Lower leg skin (tissue), 4 donors: ENCODE data around the gene FDX1. TPM values are rescaled to one million over a fixed set of nuclear protein-coding genes. Genes with fewer than 3 reads are reported as not detected.
"Not testable (repeated sequence)": the region's sequence is repeated elsewhere in the genome, so short reads cannot be mapped to it uniquely, and the experiment has no call there.

Source experiments
- DNase-seq, 2 donors: peaks; one replicate each; pipeline ENCODE4 v3.0.0-alpha.2; 2019; ENCODE audit warnings: low spot score in 2 of 2
- H3K4me3 ChIP-seq: fragments of 200-600 bp; sonication (generic); 2 replicates; pipeline ENCODE4 v1.5.1; 2017; ENCODE audit warnings: mild to moderate bottlenecking, low read depth; ENCODE audit not compliant: poor library complexity, severe bottlenecking
- POLR2A ChIP-seq, 2 donors: fragments of 450-650 bp; IDR thresholded peaks; one replicate each; pipeline ENCODE4 v1.6.1; 2016 to 2017; ENCODE audit warnings: antibody characterized with exemption in 2 of 2, mild to moderate bottlenecking in 1 of 2, moderate library complexity in 1 of 2
- WGBS, 2 donors: methylation state at CpG; one replicate each; pipeline ENCODE4 v1.1.5; 2018; 5-methylcytosine and 5-hydroxymethylcytosine counted together
- intact Hi-C: fragments of 100-400 bp; cut with DNase I; formaldehyde crosslinking; loops from one replicate; pipeline ENCODE4 v1.15.0; 2023; ENCODE audit warnings: low total_unique reads
- total RNA-seq, 4 donors: library from RNA; depleted of rRNA; stranded (reverse); fragments of >200 nt; gene quantifications; one replicate each; pipeline ENCODE4 v1.1.0, GENCODE V29; 2016
- TF ChIP-seq, protein P1 (sequence below), 3 donors: fragments of 450-650 bp; IDR thresholded peaks; one replicate each; pipeline ENCODE4 v1.5.1; 2016; ENCODE audit warnings: antibody characterized with exemption in 3 of 3, mild to moderate bottlenecking in 3 of 3, moderate library complexity in 2 of 3

The FDX1 gene
- total RNA-seq, 4 donors from 2014 or later = 11.1 to 13.8 (median 12.5) TPM

DNA sequence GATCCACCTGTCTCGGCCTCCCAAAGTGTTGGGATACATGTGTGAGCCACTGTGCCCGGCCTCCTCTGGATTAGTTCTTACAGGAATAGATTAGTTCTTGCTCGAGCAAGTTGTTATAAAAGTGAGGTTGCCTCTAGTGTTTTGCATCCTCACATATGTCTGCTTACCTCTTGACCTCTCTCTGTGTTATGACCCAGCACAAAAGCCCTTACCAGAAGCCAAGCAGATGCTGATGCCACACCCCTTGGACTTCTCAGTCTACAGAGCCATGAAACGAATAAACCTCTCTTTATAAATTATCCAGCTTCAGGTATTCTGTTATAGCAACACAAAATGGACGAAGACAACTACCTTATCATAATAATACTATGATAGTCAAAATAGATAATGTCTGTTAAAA is 22.4 kb upstream of the FDX1 start:
- no peak for TF ChIP-seq POLR2A (IDR thresholded peaks at IDR 0.05)
- WGBS, 2 donors = 90 to 91% methylated on average over 5 of the region's 5 CpGs
- intact Hi-C loops = no loop called here
- no peak overlapping the region for H3K4me3 ChIP-seq
- no peak for DNase-seq

DNA sequence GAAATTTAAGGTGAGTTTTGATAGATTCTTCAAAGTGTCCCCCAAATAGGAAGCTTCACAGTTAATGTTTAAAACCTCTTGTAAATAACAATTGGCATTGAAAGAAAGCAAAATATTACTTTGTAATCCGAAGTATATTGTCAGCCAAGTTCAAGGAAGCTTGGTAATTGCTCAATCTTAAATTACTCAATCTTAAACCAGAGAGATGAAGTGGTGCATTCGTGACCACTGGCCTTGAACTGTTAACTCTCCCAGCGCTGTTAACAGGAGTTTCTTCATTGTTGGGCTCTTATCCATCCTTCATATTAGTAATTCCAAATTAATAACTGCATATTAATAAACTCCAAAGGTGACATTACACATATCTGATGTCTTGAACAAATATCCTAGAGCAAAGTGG is 20.6 kb upstream of the FDX1 start:
- intact Hi-C loops = no loop called here
- no peak overlapping the region for H3K4me3 ChIP-seq
- no peak for DNase-seq
- WGBS, 2 donors = 31 to 36% methylated on average over 3 of the region's 3 CpGs
- TF ChIP-seq, protein P1, sequence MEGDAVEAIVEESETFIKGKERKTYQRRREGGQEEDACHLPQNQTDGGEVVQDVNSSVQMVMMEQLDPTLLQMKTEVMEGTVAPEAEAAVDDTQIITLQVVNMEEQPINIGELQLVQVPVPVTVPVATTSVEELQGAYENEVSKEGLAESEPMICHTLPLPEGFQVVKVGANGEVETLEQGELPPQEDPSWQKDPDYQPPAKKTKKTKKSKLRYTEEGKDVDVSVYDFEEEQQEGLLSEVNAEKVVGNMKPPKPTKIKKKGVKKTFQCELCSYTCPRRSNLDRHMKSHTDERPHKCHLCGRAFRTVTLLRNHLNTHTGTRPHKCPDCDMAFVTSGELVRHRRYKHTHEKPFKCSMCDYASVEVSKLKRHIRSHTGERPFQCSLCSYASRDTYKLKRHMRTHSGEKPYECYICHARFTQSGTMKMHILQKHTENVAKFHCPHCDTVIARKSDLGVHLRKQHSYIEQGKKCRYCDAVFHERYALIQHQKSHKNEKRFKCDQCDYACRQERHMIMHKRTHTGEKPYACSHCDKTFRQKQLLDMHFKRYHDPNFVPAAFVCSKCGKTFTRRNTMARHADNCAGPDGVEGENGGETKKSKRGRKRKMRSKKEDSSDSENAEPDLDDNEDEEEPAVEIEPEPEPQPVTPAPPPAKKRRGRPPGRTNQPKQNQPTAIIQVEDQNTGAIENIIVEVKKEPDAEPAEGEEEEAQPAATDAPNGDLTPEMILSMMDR (IDR thresholded peaks at IDR 0.05) = no peak
- no peak for TF ChIP-seq POLR2A (IDR thresholded peaks at IDR 0.05)

DNA sequence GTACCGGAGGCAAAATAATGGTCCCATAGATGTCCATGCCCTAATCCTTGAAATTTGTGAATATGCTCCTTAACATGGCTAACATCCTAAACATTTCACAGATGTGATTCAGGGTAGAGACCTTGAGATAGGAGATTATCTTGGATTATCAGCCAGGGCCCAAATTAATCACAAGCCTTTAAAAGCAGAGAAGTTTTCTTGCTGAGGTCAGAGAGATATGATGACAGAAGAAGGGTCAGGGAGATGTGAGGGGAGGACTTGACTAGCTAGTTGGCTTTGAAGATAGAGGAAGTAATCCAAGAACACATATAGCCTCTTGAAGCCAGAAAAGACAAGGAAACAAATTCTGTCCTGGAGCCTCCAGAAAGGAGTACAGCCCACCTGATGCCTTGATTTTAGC is 19.1 kb upstream of the FDX1 start:
- intact Hi-C loops = no loop called here
- no peak overlapping the region for H3K4me3 ChIP-seq
- 89 to 97% methylated on average over 1 of the region's 1 CpG for WGBS, 2 donors
- TF ChIP-seq POLR2A (IDR thresholded peaks at IDR 0.05) = no peak
- TF ChIP-seq, protein P1 (IDR thresholded peaks at IDR 0.05) = no peak
- no peak for DNase-seq

DNA sequence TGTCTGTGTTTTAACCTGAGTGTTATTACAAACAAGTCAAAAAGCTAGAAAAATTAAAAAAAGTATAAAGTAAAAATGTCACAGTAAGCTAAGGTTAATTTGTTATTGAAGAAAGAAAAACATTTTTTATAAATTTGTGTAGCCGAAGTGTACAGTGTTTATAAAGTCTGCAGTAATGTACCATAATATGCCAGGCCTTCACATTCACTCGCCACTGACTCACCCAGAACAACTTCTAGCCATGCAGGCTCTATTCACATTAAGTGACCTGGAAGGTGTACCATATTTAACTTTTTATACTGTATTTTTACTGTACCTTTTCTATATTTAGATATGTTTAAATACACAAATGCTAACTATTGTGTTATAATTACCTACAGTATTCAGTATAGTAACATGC is 14.7 kb upstream of the FDX1 start:
- no peak for DNase-seq
- intact Hi-C loops = no loop called here
- WGBS, 2 donors = 96% methylated on average over 2 of the region's 2 CpGs
- no peak overlapping the region for H3K4me3 ChIP-seq
- TF ChIP-seq, protein P1 (IDR thresholded peaks at IDR 0.05) = no peak
- TF ChIP-seq POLR2A (IDR thresholded peaks at IDR 0.05) = no peak

DNA sequence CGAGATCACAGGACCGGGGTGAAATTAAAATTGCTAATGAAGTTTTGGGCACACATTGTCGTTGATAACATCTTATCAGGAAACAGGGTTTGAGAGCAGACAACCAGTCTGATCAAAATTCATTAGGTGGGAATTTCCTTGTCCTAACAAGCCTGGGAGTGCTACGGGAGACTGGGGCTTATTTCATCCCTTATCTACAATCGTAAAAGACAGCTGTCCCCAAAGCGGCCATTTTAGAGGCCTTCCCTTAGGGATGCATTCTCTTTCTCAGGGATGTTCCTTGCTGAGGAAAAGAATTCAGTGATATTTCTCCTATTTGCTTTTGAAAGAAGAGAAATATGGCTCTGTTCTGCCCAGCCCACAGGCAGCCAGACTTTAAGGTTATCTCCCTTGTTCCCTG is 8.1 kb upstream of the FDX1 start:
- H3K4me3 ChIP-seq, DNase-seq, intact Hi-C loops: not testable (repeated sequence)
- 71 to 79% methylated on average over 6 of the region's 6 CpGs for WGBS, 2 donors

DNA sequence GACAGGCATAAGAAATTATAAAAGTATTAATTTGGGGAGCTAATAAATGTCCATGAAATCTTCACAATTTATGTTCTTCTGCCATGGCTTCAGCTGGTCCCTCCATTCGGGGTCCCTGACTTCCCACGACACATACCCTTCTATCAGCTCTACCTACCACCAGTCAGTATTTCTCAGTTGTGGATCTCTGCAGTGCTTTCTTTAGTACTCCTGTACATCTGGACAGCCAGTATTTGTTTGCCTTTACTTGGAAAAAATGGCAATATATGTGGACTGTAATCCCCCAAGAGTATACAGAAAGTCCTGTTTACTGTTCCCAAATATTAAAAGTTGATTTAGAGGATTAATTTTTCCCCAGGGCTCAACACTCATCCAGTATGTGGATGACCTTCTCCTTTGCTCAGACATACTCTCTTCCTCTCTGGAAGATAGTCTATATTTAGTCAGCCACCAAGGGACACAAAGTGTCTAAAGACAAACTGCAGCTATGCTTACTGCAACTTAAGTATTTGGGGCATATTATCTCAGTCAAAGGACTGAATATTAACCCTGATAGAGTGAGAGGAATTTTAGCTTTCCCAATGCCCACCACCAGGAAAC is 7.3 kb upstream of the FDX1 start:
- WGBS, 2 donors = 94% methylated on average over 2 of the region's 2 CpGs
- intact Hi-C loops = no loop called here
- H3K4me3 ChIP-seq = no peak overlapping the region
- no peak for TF ChIP-seq POLR2A (IDR thresholded peaks at IDR 0.05)
- TF ChIP-seq, protein P1 (IDR thresholded peaks at IDR 0.05) = no peak
- no peak for DNase-seq

DNA sequence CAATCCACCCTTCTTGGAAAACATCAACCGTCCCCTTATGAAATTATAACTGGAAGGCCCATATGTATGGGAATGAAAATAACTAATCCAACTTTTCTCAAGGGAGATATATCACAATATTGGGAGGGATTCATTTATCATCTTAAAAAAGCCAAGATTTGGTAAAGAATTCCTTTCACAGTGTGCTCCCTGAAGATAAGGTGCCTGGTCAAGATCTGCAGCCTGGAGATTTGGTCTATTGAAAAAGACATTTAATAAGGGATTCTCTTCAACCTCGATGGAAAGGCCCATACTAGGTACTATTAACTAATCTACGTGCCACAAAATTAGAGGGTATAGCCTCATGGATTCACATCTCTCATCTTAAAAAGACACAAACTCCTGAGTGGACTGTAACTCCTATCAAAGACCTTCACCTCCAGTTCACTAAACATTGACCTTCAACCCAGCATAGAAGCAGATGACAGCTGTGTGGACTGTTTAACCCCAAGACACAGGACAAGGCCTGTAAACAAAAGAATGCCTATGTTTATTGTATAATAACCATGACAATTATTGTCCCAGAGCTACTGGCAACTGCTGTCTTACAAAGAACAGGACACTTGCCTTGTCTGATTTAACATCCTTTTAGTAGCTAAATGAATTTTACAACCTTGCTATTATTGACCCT is 4.8 kb upstream of the FDX1 start:
- WGBS, 2 donors = 91 to 96% methylated on average over 3 of the region's 3 CpGs
- intact Hi-C loops = no loop called here
- H3K4me3 ChIP-seq = no peak overlapping the region
- TF ChIP-seq, protein P1 (IDR thresholded peaks at IDR 0.05) = no peak
- no peak for TF ChIP-seq POLR2A (IDR thresholded peaks at IDR 0.05)
- no peak for DNase-seq
